K562 (cell line): ENCODE measurements around the gene RHAG. TPM values are rescaled to one million over a fixed set of nuclear protein-coding genes. Genes with fewer than 3 reads are reported as not detected.
A peak's percentile ranks its signal among the peaks of the same experiment; 100 is the strongest.

Source experiments
- CEBPG ChIP-seq, 3 experiments: fragments of 200-800 bp in 1 of 3; sonication (Bioruptor generic) in 1 of 3; sonication (generic) in 1 of 3; formaldehyde crosslinking in 1 of 3; IDR thresholded peaks in 2 of 3; conservative IDR thresholded peaks in 1 of 3; 2 replicates each; pipeline versions ENCODE4 v1.6.1 to v1.8.0; 2016 to 2022; ENCODE audit warnings: missing compliant biosample characterization in 2 of 3, missing genetic modification characterization in 2 of 3, mild to moderate bottlenecking in 1 of 3, missing genetic modification reagents in 1 of 3
- CTBP1 ChIP-seq: fragments of 450-650 bp; IDR thresholded peaks from 2 replicates; pipeline ENCODE4 v1.6.1; 2016; ENCODE audit warnings: borderline replicate concordance
- HDGF ChIP-seq: fragments of 450-650 bp; IDR thresholded peaks from 2 replicates; pipeline ENCODE4 v1.6.1; 2016
- IRF2 ChIP-seq: sonication (generic); formaldehyde crosslinking; IDR thresholded peaks from 2 replicates; pipeline ENCODE4 v1.8.1; 2022; ENCODE audit warnings: mild to moderate bottlenecking, missing genetic modification reagents
- KHSRP ChIP-seq: fragments of 450-650 bp; IDR thresholded peaks from 2 replicates; pipeline ENCODE4 v1.6.1; 2017
- RAD51 ChIP-seq: fragments of 450-650 bp; IDR thresholded peaks from 2 replicates; pipeline ENCODE4 v1.7.1; 2016; ENCODE audit warnings: low read depth, mild to moderate bottlenecking, borderline replicate concordance
- SETDB1 ChIP-seq: IDR thresholded peaks from one replicate; pipeline ENCODE4 v1.6.1; 2012; ENCODE audit warnings: low read length, control low read depth, inconsistent platforms
- TCF3 ChIP-seq: sonication (generic); formaldehyde crosslinking; IDR thresholded peaks from 2 replicates; pipeline ENCODE4 v1.4.0; 2020; ENCODE audit warnings: mild to moderate bottlenecking, missing genetic modification reagents
- TEAD4 ChIP-seq, 2 experiments: sonication (generic) in 1 of 2; formaldehyde crosslinking in 1 of 2; IDR thresholded peaks; 2 replicates each; pipeline versions ENCODE4 v1.6.1 to v1.8.0; 2012 to 2022; ENCODE audit warnings: borderline replicate concordance in 1 of 2, inconsistent platforms in 1 of 2, low read length in 1 of 2, mild to moderate bottlenecking in 1 of 2, missing genetic modification reagents in 1 of 2
- ZNF124 ChIP-seq: sonication (generic); formaldehyde crosslinking; IDR thresholded peaks from 2 replicates; pipeline ENCODE4 v1.8.1; 2022; ENCODE audit warnings: missing genetic modification reagents
- ZNF695 ChIP-seq: fragments of 450-650 bp; formaldehyde crosslinking; IDR thresholded peaks from 2 replicates; pipeline ENCODE4 v1.4.0; 2020; ENCODE audit warnings: mild to moderate bottlenecking, moderate library complexity
- ZNF740 ChIP-seq, 3 experiments: fragments of 200-800 bp in 1 of 3; sonication (Bioruptor generic) in 1 of 3; sonication (generic) in 1 of 3; formaldehyde crosslinking in 1 of 3; IDR thresholded peaks; 2 replicates each; pipeline versions ENCODE4 v1.6.1 to v1.8.0; 2016 to 2022; ENCODE audit warnings: mild to moderate bottlenecking in 2 of 3, missing compliant biosample characterization in 2 of 3, missing genetic modification characterization in 2 of 3, missing genetic modification reagents in 1 of 3
- polyA plus RNA-seq, 8 experiments: library from polyadenylated mRNA; depleted of rRNA in 4 of 8; stranded (reverse) in 5 of 8; unstranded in 3 of 8; fragments of >200 nt; fragmentation: Nextera tagmentation in 2 of 8; fragmentation: Illumina TruSeq in 1 of 8; extraction: Ambion mirVana in 2 of 8; extraction: Trizol in 1 of 8; gene quantifications; 2 replicates each; pipeline versions ENCODE4 v1.2.1 to v1.2.3, GENCODE V29; 2011 to 2014; ENCODE audit warnings: inconsistent platforms in 1 of 8, missing spikeins in 1 of 8
- total RNA-seq, 7 experiments: library from RNA; depleted of rRNA in 6 of 7; stranded (reverse); fragments of >200 nt in 6 of 7; fragmentation: Illumina TruSeq in 2 of 7; extraction: Trizol in 2 of 7; gene quantifications; 2 replicates each; pipeline versions ENCODE4 v1.2.1 to v1.2.3, GENCODE V29; 2011 to 2021; ENCODE audit warnings: low replicate concordance in 1 of 7
- TF ChIP-seq, protein P1 (sequence below): fragments of 450-650 bp; formaldehyde crosslinking; IDR thresholded peaks from 2 replicates; pipeline ENCODE4 v1.4.0; 2020; ENCODE audit warnings: mild to moderate bottlenecking, mixed read lengths
- TF ChIP-seq, protein P2 (sequence below), 2 experiments: fragments of 150-350 bp in 1 of 2; IDR thresholded peaks; 2 replicates each; pipeline ENCODE4 v1.6.1; 2012 to 2016; ENCODE audit warnings: low read depth in 2 of 2, low read length in 2 of 2, mild to moderate bottlenecking in 1 of 2, moderate library complexity in 1 of 2
- TF ChIP-seq, protein P3 (sequence below): fragments of 450-650 bp; IDR thresholded peaks from 2 replicates; pipeline ENCODE4 v1.6.1; 2016; ENCODE audit warnings: mild to moderate bottlenecking
- TF ChIP-seq, protein P4 (sequence below): fragments of 250-450 bp; sonication (Bioruptor Pico); IDR thresholded peaks from 2 replicates; pipeline ENCODE4 v1.8.0; 2021; ENCODE audit warnings: mild to moderate bottlenecking, moderate library complexity

Gene RHAG
- total and polyA plus RNA-seq, 9 of the 15 experiments (the other 6 are each of a cell fraction or from before 2014, with no cell fraction given), result 290 to 1,202 (median 505) TPM

- TF ChIP-seq SETDB1 (no peak), ZNF740 (CRISPR knock-in tag; IDR thresholded peaks at IDR 0.05) (no peak), ZNF740 (tag; IDR thresholded peaks at IDR 0.05) (no peak; a peak in 2 of 4 replicates), CEBPG (CRISPR knock-in tag; IDR thresholded peaks at IDR 0.05) (no peak), CEBPG (tag; conservative IDR thresholded peaks at IDR 0.05 in 1 of 2, IDR thresholded peaks at IDR 0.05 in 1 of 2) (no peak), ZNF695 (no peak), TCF3 (peak; percentile 98), KHSRP (peak; percentile 89), IRF2 (CRISPR knock-in tag) (no peak), ZNF124 (no peak), RAD51 (no peak; the same call in 1 of the 2 replicates), HDGF (no peak), CTBP1 (peak; percentile 78), TEAD4 (IDR thresholded peaks at IDR 0.05; ENCODE audit: low read length) (peak; percentile 99), TEAD4 (CRISPR knock-in tag; IDR thresholded peaks at IDR 0.05; ENCODE audit: borderline replicate concordance) (no peak)
- TF ChIP-seq, protein P1, sequence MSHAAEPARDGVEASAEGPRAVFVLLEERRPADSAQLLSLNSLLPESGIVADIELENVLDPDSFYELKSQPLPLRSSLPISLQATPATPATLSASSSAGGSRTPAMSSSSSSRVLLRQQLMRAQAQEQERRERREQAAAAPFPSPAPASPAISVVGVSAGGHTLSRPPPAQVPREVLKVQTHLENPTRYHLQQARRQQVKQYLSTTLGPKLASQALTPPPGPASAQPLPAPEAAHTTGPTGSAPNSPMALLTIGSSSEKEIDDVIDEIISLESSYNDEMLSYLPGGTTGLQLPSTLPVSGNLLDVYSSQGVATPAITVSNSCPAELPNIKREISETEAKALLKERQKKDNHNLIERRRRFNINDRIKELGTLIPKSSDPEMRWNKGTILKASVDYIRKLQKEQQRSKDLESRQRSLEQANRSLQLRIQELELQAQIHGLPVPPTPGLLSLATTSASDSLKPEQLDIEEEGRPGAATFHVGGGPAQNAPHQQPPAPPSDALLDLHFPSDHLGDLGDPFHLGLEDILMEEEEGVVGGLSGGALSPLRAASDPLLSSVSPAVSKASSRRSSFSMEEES (CRISPR knock-in tag), result no peak
- TF ChIP-seq, protein P2, sequence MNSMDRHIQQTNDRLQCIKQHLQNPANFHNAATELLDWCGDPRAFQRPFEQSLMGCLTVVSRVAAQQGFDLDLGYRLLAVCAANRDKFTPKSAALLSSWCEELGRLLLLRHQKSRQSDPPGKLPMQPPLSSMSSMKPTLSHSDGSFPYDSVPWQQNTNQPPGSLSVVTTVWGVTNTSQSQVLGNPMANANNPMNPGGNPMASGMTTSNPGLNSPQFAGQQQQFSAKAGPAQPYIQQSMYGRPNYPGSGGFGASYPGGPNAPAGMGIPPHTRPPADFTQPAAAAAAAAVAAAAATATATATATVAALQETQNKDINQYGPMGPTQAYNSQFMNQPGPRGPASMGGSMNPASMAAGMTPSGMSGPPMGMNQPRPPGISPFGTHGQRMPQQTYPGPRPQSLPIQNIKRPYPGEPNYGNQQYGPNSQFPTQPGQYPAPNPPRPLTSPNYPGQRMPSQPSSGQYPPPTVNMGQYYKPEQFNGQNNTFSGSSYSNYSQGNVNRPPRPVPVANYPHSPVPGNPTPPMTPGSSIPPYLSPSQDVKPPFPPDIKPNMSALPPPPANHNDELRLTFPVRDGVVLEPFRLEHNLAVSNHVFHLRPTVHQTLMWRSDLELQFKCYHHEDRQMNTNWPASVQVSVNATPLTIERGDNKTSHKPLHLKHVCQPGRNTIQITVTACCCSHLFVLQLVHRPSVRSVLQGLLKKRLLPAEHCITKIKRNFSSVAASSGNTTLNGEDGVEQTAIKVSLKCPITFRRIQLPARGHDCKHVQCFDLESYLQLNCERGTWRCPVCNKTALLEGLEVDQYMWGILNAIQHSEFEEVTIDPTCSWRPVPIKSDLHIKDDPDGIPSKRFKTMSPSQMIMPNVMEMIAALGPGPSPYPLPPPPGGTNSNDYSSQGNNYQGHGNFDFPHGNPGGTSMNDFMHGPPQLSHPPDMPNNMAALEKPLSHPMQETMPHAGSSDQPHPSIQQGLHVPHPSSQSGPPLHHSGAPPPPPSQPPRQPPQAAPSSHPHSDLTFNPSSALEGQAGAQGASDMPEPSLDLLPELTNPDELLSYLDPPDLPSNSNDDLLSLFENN (IDR thresholded peaks at IDR 0.05; ENCODE audit: low read depth in 2 of 2, low read length in 2 of 2), result peak in 1 of 2 experiments; percentile 98; a peak in 2 of 4 replicates
- TF ChIP-seq, protein P3, sequence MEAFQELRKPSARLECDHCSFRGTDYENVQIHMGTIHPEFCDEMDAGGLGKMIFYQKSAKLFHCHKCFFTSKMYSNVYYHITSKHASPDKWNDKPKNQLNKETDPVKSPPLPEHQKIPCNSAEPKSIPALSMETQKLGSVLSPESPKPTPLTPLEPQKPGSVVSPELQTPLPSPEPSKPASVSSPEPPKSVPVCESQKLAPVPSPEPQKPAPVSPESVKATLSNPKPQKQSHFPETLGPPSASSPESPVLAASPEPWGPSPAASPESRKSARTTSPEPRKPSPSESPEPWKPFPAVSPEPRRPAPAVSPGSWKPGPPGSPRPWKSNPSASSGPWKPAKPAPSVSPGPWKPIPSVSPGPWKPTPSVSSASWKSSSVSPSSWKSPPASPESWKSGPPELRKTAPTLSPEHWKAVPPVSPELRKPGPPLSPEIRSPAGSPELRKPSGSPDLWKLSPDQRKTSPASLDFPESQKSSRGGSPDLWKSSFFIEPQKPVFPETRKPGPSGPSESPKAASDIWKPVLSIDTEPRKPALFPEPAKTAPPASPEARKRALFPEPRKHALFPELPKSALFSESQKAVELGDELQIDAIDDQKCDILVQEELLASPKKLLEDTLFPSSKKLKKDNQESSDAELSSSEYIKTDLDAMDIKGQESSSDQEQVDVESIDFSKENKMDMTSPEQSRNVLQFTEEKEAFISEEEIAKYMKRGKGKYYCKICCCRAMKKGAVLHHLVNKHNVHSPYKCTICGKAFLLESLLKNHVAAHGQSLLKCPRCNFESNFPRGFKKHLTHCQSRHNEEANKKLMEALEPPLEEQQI, result peak; percentile 99
- TF ChIP-seq, protein P4, sequence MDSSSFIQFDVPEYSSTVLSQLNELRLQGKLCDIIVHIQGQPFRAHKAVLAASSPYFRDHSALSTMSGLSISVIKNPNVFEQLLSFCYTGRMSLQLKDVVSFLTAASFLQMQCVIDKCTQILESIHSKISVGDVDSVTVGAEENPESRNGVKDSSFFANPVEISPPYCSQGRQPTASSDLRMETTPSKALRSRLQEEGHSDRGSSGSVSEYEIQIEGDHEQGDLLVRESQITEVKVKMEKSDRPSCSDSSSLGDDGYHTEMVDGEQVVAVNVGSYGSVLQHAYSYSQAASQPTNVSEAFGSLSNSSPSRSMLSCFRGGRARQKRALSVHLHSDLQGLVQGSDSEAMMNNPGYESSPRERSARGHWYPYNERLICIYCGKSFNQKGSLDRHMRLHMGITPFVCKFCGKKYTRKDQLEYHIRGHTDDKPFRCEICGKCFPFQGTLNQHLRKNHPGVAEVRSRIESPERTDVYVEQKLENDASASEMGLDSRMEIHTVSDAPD (CRISPR knock-in tag), result peak; percentile 49; the same call in 1 of the 2 replicates
These were observed 9.6 kb upstream of the RHAG start (continued) for GRCh38 chr6:49646130-49646824.
